HG03135 (cell line): ENCODE results near the gene GDI1.

Source experiments
- ATAC-seq: cut with Tn5 transposase; IDR thresholded peaks from one replicate; pipeline ENCODE4 v1.9.1; 2021; ENCODE audit warnings: mild to moderate bottlenecking, moderate library complexity; ENCODE audit not compliant: unreplicated experiment

The GDI1 gene

GRCh38 chrX:154477891-154478477 is 41.0 kb downstream of the GDI1 start:
- peak; percentile 4 for ATAC-seq

GRCh38 chrX:154478728-154479622 is 42.0 kb downstream of the GDI1 start, which contains the start of gene LAGE3:
Gene LAGE3, minus strand, starts transcription at chrX:154479281. Its CDS starts 366 bp downstream, at chrX:154478915.
- peak; percentile 80 for ATAC-seq

- ATAC-seq: no peak
Measured at GRCh38 chrX:154481195-154481594, 44.2 kb downstream of the GDI1 start.

GRCh38 chrX:154481911-154482601 is 45.1 kb downstream of the GDI1 start:
- ATAC-seq: no peak

- ATAC-seq: no peak
Measured at GRCh38 chrX:154482786-154483185, 45.8 kb downstream of the GDI1 start.

GRCh38 chrX:154483325-154483724 is 46.4 kb downstream of the GDI1 start:
- no peak for ATAC-seq

GRCh38 chrX:154484255-154485149 is 47.5 kb downstream of the GDI1 start:
- no peak for ATAC-seq

- no peak for ATAC-seq
Measured at GRCh38 chrX:154485150-154486051, 48.4 kb downstream of the GDI1 start.

GRCh38 chrX:154486052-154486395 is 49.1 kb downstream of the GDI1 start:
- ATAC-seq: no peak

- ATAC-seq: no peak
Measured at GRCh38 chrX:154486396-154487207, 49.6 kb downstream of the GDI1 start, which contains the start of gene UBL4A. Gene UBL4A, minus strand, starts transcription at chrX:154486615. Its CDS starts 31 bp downstream, at chrX:154486584.

- ATAC-seq: no peak
Measured at GRCh38 chrX:154487518-154488290, 50.8 kb downstream of the GDI1 start.

GRCh38 chrX:154488336-154489075 is 51.6 kb downstream of the GDI1 start:
- ATAC-seq: no peak

- no peak for ATAC-seq
Measured at GRCh38 chrX:154489182-154489581, 52.2 kb downstream of the GDI1 start.

- ATAC-seq: peak; percentile 28
Measured at GRCh38 chrX:154490021-154490413, 53.1 kb downstream of the GDI1 start.

- ATAC-seq: peak; percentile 75
Measured at GRCh38 chrX:154490414-154491083, 53.6 kb downstream of the GDI1 start, which contains the start of gene SLC10A3. Gene SLC10A3, minus strand, starts transcription at chrX:154490629. Its CDS starts 1,689 bp downstream, at chrX:154488940.
